Tibial artery (tissue), 4 donors: Measurements from ENCODE around the gene IQCH.

ENCODE experiments used
- DNase-seq, 2 donors: peaks; one replicate each; pipeline ENCODE4 v3.0.0-alpha.2; 2019
- H3K27ac ChIP-seq, 2 donors: fragments of 200-600 bp; sonication (generic) in 1 of 2; 1 replicate in 1 of 2; 2 replicates in 1 of 2; pipeline ENCODE4 v1.5.1; 2018 to 2019; ENCODE audit warnings: mild to moderate bottlenecking in 1 of 2
- H3K27me3 ChIP-seq, 2 donors: fragments of 200-600 bp; sonication (generic) in 1 of 2; one replicate each; pipeline versions ENCODE4 v1.5.1 to v1.6.0; 2016 to 2019
- H3K36me3 ChIP-seq, 3 donors: fragments of 200-600 bp; sonication (generic) in 2 of 3; one replicate each; pipeline ENCODE4 v1.5.1; 2016 to 2019; ENCODE audit warnings: mild to moderate bottlenecking in 2 of 3
- H3K4me1 ChIP-seq, 4 donors: fragments of 200-600 bp; sonication (generic) in 2 of 4; 1 replicate in 3 of 4; 2 replicates in 1 of 4; pipeline ENCODE4 v1.5.1; 2016 to 2019
- H3K4me3 ChIP-seq, 2 donors: fragments of 200-600 bp; sonication (generic) in 1 of 2; 1 replicate in 1 of 2; 2 replicates in 1 of 2; pipeline ENCODE4 v1.5.1; 2018 to 2019; ENCODE audit warnings: mild to moderate bottlenecking in 2 of 2
- H3K9me3 ChIP-seq, 3 donors: fragments of 200-600 bp; sonication (generic) in 1 of 3; one replicate each; pipeline ENCODE4 v1.5.1; 2016 to 2019
- CTCF ChIP-seq, 2 experiments: fragments of 200-600 bp in 1 of 2; fragments of 450-650 bp in 1 of 2; IDR thresholded peaks; one replicate each; pipeline ENCODE4 v1.5.1; 2017 to 2019; ENCODE audit warnings: antibody characterized with exemption in 2 of 2, mild to moderate bottlenecking in 1 of 2, moderate library complexity in 1 of 2
- intact Hi-C: fragments of 100-400 bp; cut with DNase I; formaldehyde crosslinking; loops from one replicate; pipeline ENCODE4 v1.15.0; 2023; ENCODE audit warnings: low total_unique reads

IQCH gene

GRCh38 chr15:67504056-67504455, 249.5 kb downstream of the IQCH start:
- Histone ChIP-seq H3K27ac (no peak overlapping the region), H3K9me3 (no peaks in the 10 kb centered on the region), H3K36me3 (peaks cover 0 to 4% (median 3%) of the 10 kb centered on the region in 3 donors), H3K4me1 (no peaks in the 10 kb centered on the region), H3K4me3 (no peak overlapping the region), H3K27me3 (no peaks in the 10 kb centered on the region)
- TF ChIP-seq CTCF (IDR thresholded peaks at IDR 0.05): no peak
- no peak for DNase-seq
- intact Hi-C loops: no loop called here

GRCh38 chr15:67504796-67505195, 250.2 kb downstream of the IQCH start:
- no peak for DNase-seq
- Histone ChIP-seq H3K36me3 (peaks cover 0 to 6% (median 4%) of the 10 kb centered on the region in 3 donors), H3K4me3 (no peak overlapping the region), H3K9me3 (no peaks in the 10 kb centered on the region), H3K27me3 (no peaks in the 10 kb centered on the region), H3K4me1 (no peaks in the 10 kb centered on the region), H3K27ac (no peak overlapping the region)
- intact Hi-C loops: no loop called here
- TF ChIP-seq CTCF (IDR thresholded peaks at IDR 0.05): no peak

DNA sequence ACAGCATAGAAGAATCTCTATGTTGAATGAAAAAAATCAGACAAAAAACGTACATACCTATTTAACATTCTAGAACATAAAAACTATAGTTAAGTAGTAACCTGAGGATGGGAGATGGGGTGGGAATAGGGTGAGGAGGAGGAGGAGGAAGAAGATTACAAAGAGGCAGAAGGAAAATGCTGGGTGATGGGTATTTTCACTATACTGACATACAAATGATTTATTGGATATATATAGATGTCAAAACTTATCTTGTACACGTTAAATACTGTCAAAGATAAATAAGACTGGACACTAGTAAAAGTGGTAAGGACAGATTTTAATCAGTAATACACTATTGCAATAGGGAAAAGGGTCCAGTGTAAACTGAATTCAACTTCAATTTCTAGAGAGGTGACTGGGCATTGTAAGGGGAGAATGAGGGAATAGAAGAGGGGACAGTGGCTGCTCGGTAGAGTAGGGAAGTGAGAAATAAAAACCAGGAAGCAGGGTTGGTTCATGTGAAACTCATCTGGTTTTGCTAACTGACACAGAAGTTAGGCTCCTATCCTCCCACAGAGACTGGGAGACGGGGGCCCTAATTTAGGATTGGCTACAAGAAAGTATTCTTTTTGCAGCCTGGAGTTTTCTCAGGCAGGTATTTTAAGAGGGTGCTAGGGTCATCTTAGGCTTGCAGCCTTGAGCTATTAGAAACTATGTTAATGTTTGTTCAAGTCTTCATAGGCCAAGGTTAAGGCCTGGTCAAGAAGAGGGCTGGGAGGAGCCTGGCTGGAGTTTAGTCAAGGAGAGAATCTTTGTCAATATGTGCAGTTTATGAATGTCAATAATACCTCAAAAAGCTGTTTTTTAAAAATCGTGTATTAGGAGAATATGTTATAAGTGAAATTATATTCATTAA, 251.3 kb downstream of the IQCH start:
- Histone ChIP-seq H3K4me3 (no peak overlapping the region), H3K4me1 (no peaks in the 10 kb centered on the region), H3K27ac (no peak overlapping the region), H3K9me3 (no peaks in the 10 kb centered on the region), H3K27me3 (no peaks in the 10 kb centered on the region), H3K36me3 (peaks cover 0 to 6% (median 4%) of the 10 kb centered on the region in 3 donors)
- intact Hi-C loops: no loop called here
- no peak for TF ChIP-seq CTCF (IDR thresholded peaks at IDR 0.05)
- DNase-seq: no peak

- H3K4me1 ChIP-seq: no peaks in the 10 kb centered on the region
- DNase-seq: no peak
- TF ChIP-seq CTCF (IDR thresholded peaks at IDR 0.05): no peak
- H3K36me3 ChIP-seq: peaks cover 0 to 7% (median 4%) of the 10 kb centered on the region in 3 donors
- H3K4me3 ChIP-seq: no peak overlapping the region
- intact Hi-C loops: no loop called here
- H3K27ac ChIP-seq: no peak overlapping the region
- H3K9me3 ChIP-seq: no peaks in the 10 kb centered on the region
- no peaks in the 10 kb centered on the region for H3K27me3 ChIP-seq
Observed at GRCh38 chr15:67506775-67507747, 252.5 kb downstream of the IQCH start.

- H3K36me3 ChIP-seq: peaks cover 4 to 20% (median 5%) of the 10 kb centered on the region in 3 donors
- H3K27me3 ChIP-seq: no peaks in the 10 kb centered on the region
- no peaks in the 10 kb centered on the region for H3K9me3 ChIP-seq
- H3K4me1 ChIP-seq: no peaks in the 10 kb centered on the region
- no peak for DNase-seq
- H3K27ac ChIP-seq: no peak overlapping the region
- intact Hi-C loops: no loop called here
- no peak for TF ChIP-seq CTCF (IDR thresholded peaks at IDR 0.05)
- no peak overlapping the region for H3K4me3 ChIP-seq
Observed at GRCh38 chr15:67508407-67508806, 253.8 kb downstream of the IQCH start.
